Measurements from ENCODE around the gene TCOF1.
"Not testable (repeated sequence)": the region's sequence is repeated elsewhere in the genome, so short reads cannot be mapped to it uniquely, and the experiment has no call there.

The TCOF1 gene

DNA sequence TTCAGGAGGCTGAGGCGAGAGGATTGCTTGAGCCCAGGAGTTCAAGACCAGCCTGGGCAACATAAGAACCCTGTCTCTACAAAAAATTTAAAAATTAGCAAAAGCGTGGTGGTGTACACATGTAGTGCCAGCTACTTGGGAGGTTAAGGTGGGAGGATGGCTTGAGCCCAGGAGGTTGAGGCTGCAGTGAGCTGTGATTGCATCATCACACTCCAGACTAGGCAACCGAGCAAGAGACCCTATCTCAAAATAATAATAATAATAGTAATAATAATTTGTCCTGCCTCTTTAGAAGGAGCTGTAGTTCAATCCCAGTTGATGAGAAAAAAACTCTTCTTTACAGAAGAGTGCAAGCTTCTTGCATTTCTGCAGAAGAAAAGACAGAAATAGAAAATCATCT is 65.3 kb downstream of the TCOF1 start:
- no peak overlapping the region for H3K4me3 ChIP-seq (ENCODE audit: control insufficient read depth, low read depth, low read length)
- TF ChIP-seq, protein P1, sequence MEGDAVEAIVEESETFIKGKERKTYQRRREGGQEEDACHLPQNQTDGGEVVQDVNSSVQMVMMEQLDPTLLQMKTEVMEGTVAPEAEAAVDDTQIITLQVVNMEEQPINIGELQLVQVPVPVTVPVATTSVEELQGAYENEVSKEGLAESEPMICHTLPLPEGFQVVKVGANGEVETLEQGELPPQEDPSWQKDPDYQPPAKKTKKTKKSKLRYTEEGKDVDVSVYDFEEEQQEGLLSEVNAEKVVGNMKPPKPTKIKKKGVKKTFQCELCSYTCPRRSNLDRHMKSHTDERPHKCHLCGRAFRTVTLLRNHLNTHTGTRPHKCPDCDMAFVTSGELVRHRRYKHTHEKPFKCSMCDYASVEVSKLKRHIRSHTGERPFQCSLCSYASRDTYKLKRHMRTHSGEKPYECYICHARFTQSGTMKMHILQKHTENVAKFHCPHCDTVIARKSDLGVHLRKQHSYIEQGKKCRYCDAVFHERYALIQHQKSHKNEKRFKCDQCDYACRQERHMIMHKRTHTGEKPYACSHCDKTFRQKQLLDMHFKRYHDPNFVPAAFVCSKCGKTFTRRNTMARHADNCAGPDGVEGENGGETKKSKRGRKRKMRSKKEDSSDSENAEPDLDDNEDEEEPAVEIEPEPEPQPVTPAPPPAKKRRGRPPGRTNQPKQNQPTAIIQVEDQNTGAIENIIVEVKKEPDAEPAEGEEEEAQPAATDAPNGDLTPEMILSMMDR (IDR thresholded peaks at IDR 0.05; ENCODE audit: control insufficient read depth, insufficient read depth, low read depth, low read length, missing control alignments) = no peak
- DNase-seq (ENCODE audit: low read depth) = no peak

DNA sequence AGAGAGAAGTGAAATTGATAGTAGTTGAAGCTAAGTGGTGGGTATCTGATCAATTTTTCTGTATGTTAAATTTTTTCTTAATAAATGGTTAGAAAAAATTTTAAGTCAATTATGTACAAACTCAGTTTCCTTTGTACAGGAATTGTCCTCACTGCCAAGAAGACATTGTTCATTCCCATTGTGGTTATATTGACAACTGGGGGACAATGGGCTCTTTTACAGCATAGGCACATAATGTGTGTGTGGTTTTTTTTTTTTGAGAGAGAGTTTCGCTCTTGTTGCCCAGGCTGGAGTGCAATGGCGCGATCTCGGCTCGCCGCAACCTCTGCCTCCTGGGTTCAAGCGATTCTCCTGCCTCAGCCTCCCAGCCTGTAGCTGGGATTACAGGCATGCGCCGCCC is 68.7 kb downstream of the TCOF1 start:
- not testable (repeated sequence) for H3K4me3 ChIP-seq (ENCODE audit: control insufficient read depth, low read depth, low read length); DNase-seq (ENCODE audit: low read depth)

- H3K4me3 ChIP-seq (ENCODE audit: control insufficient read depth, low read depth, low read length) = no peak overlapping the region
- TF ChIP-seq, protein P1 (IDR thresholded peaks at IDR 0.05; ENCODE audit: control insufficient read depth, insufficient read depth, low read depth, low read length, missing control alignments) = no peak
- DNase-seq (ENCODE audit: low read depth) = no peak
These were observed 70.8 kb downstream of the TCOF1 start for GRCh38 chr5:150428106-150428876.

DNA sequence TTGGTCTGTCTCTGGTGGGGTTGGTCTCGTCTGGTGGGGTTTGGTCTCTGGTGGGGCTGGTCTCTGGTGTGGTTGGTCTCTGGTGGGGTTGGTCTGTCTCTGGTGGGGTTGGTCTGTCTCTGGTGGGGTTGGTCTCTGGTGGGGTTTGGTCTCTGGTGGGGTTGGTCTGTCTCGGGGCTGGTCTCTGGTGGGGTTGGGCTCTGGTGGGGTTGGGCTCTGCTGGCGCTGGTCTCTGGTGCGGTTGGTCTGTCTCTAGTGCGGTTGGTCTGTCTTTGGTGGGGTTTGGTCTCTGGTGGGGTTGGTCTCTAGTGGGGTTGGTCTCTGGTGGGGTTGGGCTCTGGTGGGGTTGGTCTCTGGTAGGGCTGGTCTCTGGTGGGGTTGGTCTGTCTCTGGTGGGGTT is 71.5 kb downstream of the TCOF1 start:
- H3K4me3 ChIP-seq (ENCODE audit: control insufficient read depth, low read depth, low read length) = no peak overlapping the region
- TF ChIP-seq, protein P1 (IDR thresholded peaks at IDR 0.05; ENCODE audit: control insufficient read depth, insufficient read depth, low read depth, low read length, missing control alignments) = no peak
- no peak for DNase-seq (ENCODE audit: low read depth)

DNA sequence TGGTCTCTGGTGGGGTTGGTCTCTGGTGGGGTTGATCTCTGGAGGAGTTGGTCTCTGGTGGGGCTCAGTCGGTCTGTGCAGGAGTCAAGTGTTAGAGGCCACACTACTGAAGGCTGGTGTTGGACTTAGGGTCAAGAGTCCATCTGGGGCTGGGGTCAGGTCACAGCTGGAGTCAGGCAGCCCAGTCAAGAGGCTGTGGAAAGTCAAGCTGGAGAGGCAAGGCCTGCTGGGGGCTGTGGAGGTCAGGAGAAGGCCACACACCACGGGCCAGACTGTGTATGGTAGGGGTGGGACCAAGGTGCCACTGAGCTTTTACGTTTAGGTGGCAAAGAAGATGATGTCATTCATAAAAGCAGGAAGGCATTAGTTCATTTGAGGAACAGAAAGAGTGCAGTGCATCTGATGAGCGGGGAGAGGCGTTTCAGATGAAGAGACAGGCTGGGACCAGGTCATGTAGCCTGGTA is 71.9 kb downstream of the TCOF1 start:
- no peak overlapping the region for H3K4me3 ChIP-seq (ENCODE audit: control insufficient read depth, low read depth, low read length)
- no peak for DNase-seq (ENCODE audit: low read depth)
- TF ChIP-seq, protein P1 (IDR thresholded peaks at IDR 0.05; ENCODE audit: control insufficient read depth, insufficient read depth, low read depth, low read length, missing control alignments) = no peak

- no peak overlapping the region for H3K4me3 ChIP-seq (ENCODE audit: control insufficient read depth, low read depth, low read length)
- TF ChIP-seq, protein P1 (IDR thresholded peaks at IDR 0.05; ENCODE audit: control insufficient read depth, insufficient read depth, low read depth, low read length, missing control alignments) = no peak
- no peak for DNase-seq (ENCODE audit: low read depth)
These were observed 73.6 kb downstream of the TCOF1 start for GRCh38 chr5:150431048-150431447.

DNA sequence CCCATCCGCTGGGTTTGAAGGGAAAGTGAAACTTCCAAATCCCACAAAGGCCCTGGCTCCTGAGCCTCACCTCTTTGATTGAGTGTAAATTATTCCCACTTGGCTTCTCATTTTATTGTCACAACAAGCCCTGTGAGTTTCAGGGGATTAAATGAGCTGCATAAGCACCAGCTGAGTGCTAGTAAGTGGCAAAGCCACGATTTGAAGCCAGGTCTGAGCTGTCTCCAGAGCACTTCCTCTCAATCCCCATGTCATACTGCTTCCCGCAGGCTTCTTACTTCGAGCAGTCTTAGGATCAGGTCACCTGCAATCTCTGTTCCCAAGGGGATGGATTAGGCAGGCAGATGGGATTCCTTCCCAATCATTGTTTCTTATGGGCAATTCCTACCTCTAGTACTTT is 74.1 kb downstream of the TCOF1 start:
- TF ChIP-seq, protein P1 (IDR thresholded peaks at IDR 0.05; ENCODE audit: control insufficient read depth, insufficient read depth, low read depth, low read length, missing control alignments) = no peak
- no peak for DNase-seq (ENCODE audit: low read depth)
- no peak overlapping the region for H3K4me3 ChIP-seq (ENCODE audit: control insufficient read depth, low read depth, low read length)

Measured in AG09309 (cell line).